HepG2 (cell line): ENCODE results near the gene ANGPTL5. TPM values are rescaled to one million over a fixed set of nuclear protein-coding genes. Genes with fewer than 3 reads are reported as not detected.

Source experiments
- AGO1 ChIP-seq: fragments of 200-400 bp; formaldehyde crosslinking; IDR thresholded peaks from 2 replicates; pipeline ENCODE4 v1.6.1; 2017; ENCODE audit warnings: mild to moderate bottlenecking, low read depth, low read length, moderate library complexity; ENCODE audit not compliant: poor library complexity, severe bottlenecking
- DRAP1 ChIP-seq: IDR thresholded peaks from 2 replicates; pipeline ENCODE4 v1.6.1; 2016; ENCODE audit warnings: missing genetic modification reagents, missing compliant biosample characterization
- ELF3 ChIP-seq: IDR thresholded peaks from 2 replicates; pipeline ENCODE4 v1.6.1; 2016; ENCODE audit warnings: missing genetic modification reagents, missing compliant biosample characterization
- ETV5 ChIP-seq: IDR thresholded peaks from 2 replicates; pipeline ENCODE4 v1.6.1; 2018; ENCODE audit warnings: missing biosample characterization, missing genetic modification reagents, inconsistent platforms, borderline replicate concordance
- HBP1 ChIP-seq: IDR thresholded peaks from 2 replicates; pipeline ENCODE4 v1.6.1; 2016; ENCODE audit warnings: low read depth, control low read depth
- HNRNPLL ChIP-seq: fragments of 200-400 bp; formaldehyde crosslinking; IDR thresholded peaks from 2 replicates; pipeline ENCODE4 v1.6.1; 2017; ENCODE audit warnings: mild to moderate bottlenecking, low read depth, low read length; ENCODE audit not compliant: poor library complexity, severe bottlenecking
- KDM2A ChIP-seq: sonication (generic); formaldehyde crosslinking; IDR thresholded peaks from 2 replicates; pipeline ENCODE4 v1.4.0; 2020; ENCODE audit warnings: low read depth, missing genetic modification reagents, borderline replicate concordance
- KLF11 ChIP-seq: IDR thresholded peaks from 2 replicates; pipeline ENCODE4 v1.6.1; 2016; ENCODE audit warnings: missing compliant biosample characterization
- MEF2D ChIP-seq: sonication (generic); formaldehyde crosslinking; IDR thresholded peaks from 2 replicates; pipeline ENCODE4 v1.5.1; 2020; ENCODE audit warnings: mild to moderate bottlenecking, missing genetic modification reagents
- SRY ChIP-seq: sonication (generic); formaldehyde crosslinking; IDR thresholded peaks from 2 replicates; pipeline ENCODE4 v1.8.0; 2022; ENCODE audit warnings: mild to moderate bottlenecking, missing genetic modification reagents
- YEATS2 ChIP-seq: sonication (generic); formaldehyde crosslinking; IDR thresholded peaks from 2 replicates; pipeline ENCODE4 v1.4.0; 2020; ENCODE audit warnings: missing genetic modification reagents, borderline replicate concordance
- ZNF430 ChIP-seq: sonication (generic); formaldehyde crosslinking; IDR thresholded peaks from 2 replicates; pipeline ENCODE4 v1.9.0; 2021; ENCODE audit warnings: mild to moderate bottlenecking, missing genetic modification reagents
- ZNF614 ChIP-seq: IDR thresholded peaks from 2 replicates; pipeline ENCODE4 v1.6.1; 2018; ENCODE audit warnings: missing biosample characterization, missing genetic modification reagents, inconsistent platforms, borderline replicate concordance
- ZNF788 ChIP-seq: sonication (generic); formaldehyde crosslinking; IDR thresholded peaks from 2 replicates; pipeline ENCODE4 v1.5.0; 2020; ENCODE audit warnings: mild to moderate bottlenecking, missing genetic modification reagents, borderline replicate concordance
- ZSCAN31 ChIP-seq: sonication (generic); formaldehyde crosslinking; IDR thresholded peaks from 2 replicates; pipeline ENCODE4 v1.5.0; 2020; ENCODE audit warnings: low read depth, mild to moderate bottlenecking, missing genetic modification reagents
- polyA plus RNA-seq, 8 experiments: library from polyadenylated mRNA; depleted of rRNA in 3 of 8; stranded (reverse) in 7 of 8; unstranded in 1 of 8; fragments of >200 nt; fragmentation: Illumina TruSeq in 4 of 8; extraction: Trizol in 4 of 8; gene quantifications; 2 replicates each; pipeline versions ENCODE4 v1.2.1 to v1.2.3, GENCODE V29; 2011 to 2016; ENCODE audit warnings: low read depth in 4 of 8, missing spikeins in 1 of 8, mixed read lengths in 1 of 8; ENCODE audit not compliant: insufficient read depth in 1 of 8
- total RNA-seq, 5 experiments: library from RNA; depleted of rRNA; stranded (reverse); fragments of >200 nt; fragmentation: Illumina TruSeq; extraction: Trizol; gene quantifications; 2 replicates each; pipeline ENCODE4 v1.2.3, GENCODE V29; 2016; ENCODE audit warnings: low read depth in 1 of 5
- TF ChIP-seq, protein P1 (sequence below): sonication (generic); formaldehyde crosslinking; IDR thresholded peaks from 2 replicates; pipeline ENCODE4 v1.8.0; 2022; ENCODE audit warnings: missing genetic modification reagents, mild to moderate bottlenecking, borderline replicate concordance
- TF ChIP-seq, protein P2 (sequence below): sonication (generic); formaldehyde crosslinking; IDR thresholded peaks from 2 replicates; pipeline ENCODE4 v1.4.0; 2020; ENCODE audit warnings: missing genetic modification reagents
- TF ChIP-seq, protein P3 (sequence below): sonication (generic); formaldehyde crosslinking; IDR thresholded peaks from 2 replicates; pipeline ENCODE4 v1.5.0; 2020; ENCODE audit warnings: missing genetic modification reagents
- TF ChIP-seq, protein P4 (sequence below): sonication (generic); formaldehyde crosslinking; IDR thresholded peaks from 2 replicates; pipeline ENCODE4 v1.4.0; 2020; ENCODE audit warnings: missing genetic modification reagents
- TF ChIP-seq, protein P5 (sequence below): sonication (generic); formaldehyde crosslinking; IDR thresholded peaks from 2 replicates; pipeline ENCODE4 v1.8.0; 2022; ENCODE audit warnings: missing genetic modification reagents, low read depth, mild to moderate bottlenecking, borderline replicate concordance

The ANGPTL5 gene
- total and polyA plus RNA-seq, 2 of the 13 experiments (the other 11 are each of a cell fraction or from before 2014, with no cell fraction given): not detected

DNA sequence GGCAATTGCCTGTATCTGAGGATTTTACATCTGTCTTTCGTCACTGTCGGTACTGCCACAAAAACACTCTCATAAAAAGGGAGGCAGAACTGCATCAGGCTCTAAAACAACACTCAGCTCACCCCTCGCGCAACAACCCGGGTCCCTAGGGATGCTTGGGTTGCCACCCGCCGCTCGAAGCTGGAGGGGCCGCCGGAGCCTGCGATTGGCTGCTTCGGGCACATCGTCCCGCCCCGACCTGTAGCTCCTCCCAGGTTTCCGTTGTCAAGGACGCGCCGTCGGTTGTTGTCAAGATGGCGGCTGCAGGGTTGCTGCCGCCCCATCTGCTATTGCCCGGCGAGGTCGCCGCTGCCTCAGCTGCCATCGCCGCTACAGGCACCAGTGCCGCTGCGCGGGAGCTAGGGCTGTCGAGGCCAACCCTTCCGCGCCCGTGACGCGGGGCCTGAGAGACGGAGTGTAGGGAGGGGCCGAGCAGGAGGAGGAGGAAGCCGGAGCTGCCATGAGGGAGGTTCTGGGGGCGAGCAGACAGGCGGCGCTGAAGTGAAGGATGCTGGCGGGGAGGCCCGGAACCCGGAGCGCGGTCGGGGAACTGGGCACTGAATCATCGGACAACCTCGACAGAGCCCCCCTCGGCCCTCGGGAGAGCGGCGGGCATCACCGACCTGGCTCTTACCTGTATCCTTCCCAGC is 1.4 kb downstream of the ANGPTL5 start, which contains the start of gene CEP126 (continued):
- TF ChIP-seq, protein P1, sequence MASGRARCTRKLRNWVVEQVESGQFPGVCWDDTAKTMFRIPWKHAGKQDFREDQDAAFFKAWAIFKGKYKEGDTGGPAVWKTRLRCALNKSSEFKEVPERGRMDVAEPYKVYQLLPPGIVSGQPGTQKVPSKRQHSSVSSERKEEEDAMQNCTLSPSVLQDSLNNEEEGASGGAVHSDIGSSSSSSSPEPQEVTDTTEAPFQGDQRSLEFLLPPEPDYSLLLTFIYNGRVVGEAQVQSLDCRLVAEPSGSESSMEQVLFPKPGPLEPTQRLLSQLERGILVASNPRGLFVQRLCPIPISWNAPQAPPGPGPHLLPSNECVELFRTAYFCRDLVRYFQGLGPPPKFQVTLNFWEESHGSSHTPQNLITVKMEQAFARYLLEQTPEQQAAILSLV (CRISPR knock-in tag): peak; percentile 83; the same call in 1 of the 2 replicates
- TF ChIP-seq ZSCAN31 (CRISPR knock-in tag): peak; percentile 80
- TF ChIP-seq, protein P2, sequence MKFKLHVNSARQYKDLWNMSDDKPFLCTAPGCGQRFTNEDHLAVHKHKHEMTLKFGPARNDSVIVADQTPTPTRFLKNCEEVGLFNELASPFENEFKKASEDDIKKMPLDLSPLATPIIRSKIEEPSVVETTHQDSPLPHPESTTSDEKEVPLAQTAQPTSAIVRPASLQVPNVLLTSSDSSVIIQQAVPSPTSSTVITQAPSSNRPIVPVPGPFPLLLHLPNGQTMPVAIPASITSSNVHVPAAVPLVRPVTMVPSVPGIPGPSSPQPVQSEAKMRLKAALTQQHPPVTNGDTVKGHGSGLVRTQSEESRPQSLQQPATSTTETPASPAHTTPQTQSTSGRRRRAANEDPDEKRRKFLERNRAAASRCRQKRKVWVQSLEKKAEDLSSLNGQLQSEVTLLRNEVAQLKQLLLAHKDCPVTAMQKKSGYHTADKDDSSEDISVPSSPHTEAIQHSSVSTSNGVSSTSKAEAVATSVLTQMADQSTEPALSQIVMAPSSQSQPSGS: peak; percentile 59; the same call in 1 of the 2 replicates
- TF ChIP-seq DRAP1 (CRISPR knock-in tag): no peak; the same call in 1 of the 2 replicates
- TF ChIP-seq ELF3: peak; percentile 71
- peak; percentile 63 for TF ChIP-seq HNRNPLL
- TF ChIP-seq, protein P3, sequence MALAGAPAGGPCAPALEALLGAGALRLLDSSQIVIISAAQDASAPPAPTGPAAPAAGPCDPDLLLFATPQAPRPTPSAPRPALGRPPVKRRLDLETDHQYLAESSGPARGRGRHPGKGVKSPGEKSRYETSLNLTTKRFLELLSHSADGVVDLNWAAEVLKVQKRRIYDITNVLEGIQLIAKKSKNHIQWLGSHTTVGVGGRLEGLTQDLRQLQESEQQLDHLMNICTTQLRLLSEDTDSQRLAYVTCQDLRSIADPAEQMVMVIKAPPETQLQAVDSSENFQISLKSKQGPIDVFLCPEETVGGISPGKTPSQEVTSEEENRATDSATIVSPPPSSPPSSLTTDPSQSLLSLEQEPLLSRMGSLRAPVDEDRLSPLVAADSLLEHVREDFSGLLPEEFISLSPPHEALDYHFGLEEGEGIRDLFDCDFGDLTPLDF: no peak
- no peak for TF ChIP-seq MEF2D (CRISPR knock-in tag)
- TF ChIP-seq, protein P4, sequence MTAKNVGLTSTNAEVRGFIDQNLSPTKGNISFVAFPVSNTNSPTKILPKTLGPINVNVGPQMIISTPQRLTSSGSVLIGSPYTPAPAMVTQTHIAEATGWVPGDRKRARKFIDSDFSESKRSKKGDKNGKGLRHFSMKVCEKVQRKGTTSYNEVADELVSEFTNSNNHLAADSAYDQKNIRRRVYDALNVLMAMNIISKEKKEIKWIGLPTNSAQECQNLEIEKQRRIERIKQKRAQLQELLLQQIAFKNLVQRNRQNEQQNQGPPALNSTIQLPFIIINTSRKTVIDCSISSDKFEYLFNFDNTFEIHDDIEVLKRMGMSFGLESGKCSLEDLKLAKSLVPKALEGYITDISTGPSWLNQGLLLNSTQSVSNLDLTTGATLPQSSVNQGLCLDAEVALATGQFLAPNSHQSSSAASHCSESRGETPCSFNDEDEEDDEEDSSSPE: peak; percentile 72
- peak; percentile 93 for TF ChIP-seq KDM2A (CRISPR knock-in tag)
- TF ChIP-seq ZNF430 (CRISPR knock-in tag): peak; percentile 76
- TF ChIP-seq ZNF788 (CRISPR knock-in tag): peak; percentile 96
- peak; percentile 63; the same call in 1 of the 2 replicates for TF ChIP-seq YEATS2 (CRISPR knock-in tag)
- no peak for TF ChIP-seq KLF11 (CRISPR knock-in tag)
- peak; percentile 55 for TF ChIP-seq AGO1
- peak; percentile 79; the same call in 1 of the 2 replicates for TF ChIP-seq SRY
- TF ChIP-seq ETV5 (CRISPR knock-in tag): peak; percentile 70
- TF ChIP-seq, protein P5, sequence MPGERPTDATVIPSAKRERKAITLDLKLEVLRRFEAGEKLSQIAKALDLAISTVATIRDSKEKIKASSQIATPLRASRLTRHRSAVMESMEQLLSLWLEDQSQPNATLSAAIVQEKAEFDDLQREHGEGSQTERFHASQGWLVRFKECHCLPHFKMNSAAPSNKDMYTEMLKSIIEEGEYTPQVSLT (CRISPR knock-in tag): 0 out of 2 replicates have a peak, but pooled peaks have one; percentile 33
- TF ChIP-seq HBP1: peak; percentile 61; the same call in 1 of the 2 replicates
- peak; percentile 67; the same call in 1 of the 2 replicates for TF ChIP-seq ZNF614
